ENCODE measurements around the gene RNF224. TPM values are rescaled to one million over a fixed set of nuclear protein-coding genes. Genes with fewer than 3 reads are reported as not detected.
"Not testable (repeated sequence)": the region's sequence is repeated elsewhere in the genome, so short reads cannot be mapped to it uniquely, and the experiment has no call there.

RNF224 gene
- total and polyA plus RNA-seq, 2 experiments from 2014 or later, result not detected

DNA sequence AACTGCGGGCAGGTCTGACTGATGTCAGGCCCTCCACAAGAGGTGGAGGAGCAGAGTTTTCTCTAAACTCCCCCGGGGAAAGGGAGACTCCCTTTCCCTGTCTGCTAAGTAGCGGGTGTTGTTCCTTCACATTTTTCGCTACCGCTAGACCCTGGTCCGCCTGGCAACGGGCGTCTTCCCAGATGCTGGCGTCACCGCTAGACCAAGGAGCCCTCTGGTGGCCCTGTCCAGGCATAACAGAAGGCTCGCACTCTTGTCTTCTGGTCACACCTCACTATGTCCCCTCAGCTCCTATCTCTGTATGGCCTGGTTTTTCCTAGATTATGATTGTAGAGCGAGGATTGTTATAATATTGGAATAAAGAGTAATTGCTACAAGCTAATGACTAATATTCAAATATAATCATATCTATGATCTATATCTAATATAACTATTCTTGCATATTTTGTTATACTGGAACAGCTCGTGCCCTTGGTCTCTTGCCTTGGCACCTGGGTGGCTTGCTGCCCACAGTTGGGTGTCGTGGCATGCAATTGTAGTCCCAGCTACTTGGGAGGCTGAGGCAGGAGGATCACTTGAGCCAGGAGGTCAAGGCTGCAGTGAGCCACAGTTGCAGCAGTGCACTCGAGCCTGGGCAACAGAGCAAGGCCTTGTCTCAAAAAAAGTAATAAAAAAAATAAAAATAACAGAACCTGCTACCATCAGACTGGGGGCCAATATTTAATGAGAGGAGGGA, 35.0 kb downstream of the RNF224 start:
- TF ChIP-seq, protein P1, sequence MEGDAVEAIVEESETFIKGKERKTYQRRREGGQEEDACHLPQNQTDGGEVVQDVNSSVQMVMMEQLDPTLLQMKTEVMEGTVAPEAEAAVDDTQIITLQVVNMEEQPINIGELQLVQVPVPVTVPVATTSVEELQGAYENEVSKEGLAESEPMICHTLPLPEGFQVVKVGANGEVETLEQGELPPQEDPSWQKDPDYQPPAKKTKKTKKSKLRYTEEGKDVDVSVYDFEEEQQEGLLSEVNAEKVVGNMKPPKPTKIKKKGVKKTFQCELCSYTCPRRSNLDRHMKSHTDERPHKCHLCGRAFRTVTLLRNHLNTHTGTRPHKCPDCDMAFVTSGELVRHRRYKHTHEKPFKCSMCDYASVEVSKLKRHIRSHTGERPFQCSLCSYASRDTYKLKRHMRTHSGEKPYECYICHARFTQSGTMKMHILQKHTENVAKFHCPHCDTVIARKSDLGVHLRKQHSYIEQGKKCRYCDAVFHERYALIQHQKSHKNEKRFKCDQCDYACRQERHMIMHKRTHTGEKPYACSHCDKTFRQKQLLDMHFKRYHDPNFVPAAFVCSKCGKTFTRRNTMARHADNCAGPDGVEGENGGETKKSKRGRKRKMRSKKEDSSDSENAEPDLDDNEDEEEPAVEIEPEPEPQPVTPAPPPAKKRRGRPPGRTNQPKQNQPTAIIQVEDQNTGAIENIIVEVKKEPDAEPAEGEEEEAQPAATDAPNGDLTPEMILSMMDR (IDR thresholded peaks at IDR 0.05; ENCODE audit: low read depth, low read length), result peak; percentile 46

GRCh38 chr9:137262909-137263285, 35.6 kb downstream of the RNF224 start:
- H3K27ac ChIP-seq, result no peak overlapping the region
- peaks cover 14% of the 10 kb centered on the region for H3K36me3 ChIP-seq
- no peaks in the 10 kb centered on the region for H3K27me3 ChIP-seq
- TF ChIP-seq, protein P1 (IDR thresholded peaks at IDR 0.05; ENCODE audit: low read depth, low read length), result no peak
- no peak overlapping the region for H3K4me3 ChIP-seq
- DNase-seq (ENCODE audit: low read depth in 1 of 2, low spot score in 1 of 2), result no peak
- H3K9me3 ChIP-seq (ENCODE audit: low read depth), result no peaks in the 10 kb centered on the region
- H3K4me1 ChIP-seq (ENCODE audit: low read depth), result no peaks in the 10 kb centered on the region

More for the DNA sequence above, 35.0 kb downstream of the RNF224 start:
- H3K4me1 ChIP-seq (ENCODE audit: low read depth); H3K4me3 ChIP-seq; H3K27ac ChIP-seq; H3K9me3 ChIP-seq (ENCODE audit: low read depth); H3K27me3 ChIP-seq: not testable (repeated sequence)
- H3K36me3 ChIP-seq, result peaks cover 14% of the 10 kb centered on the region
- peak in 1 of 2 donors; percentile 61 for DNase-seq (ENCODE audit: low read depth in 1 of 2, low spot score in 1 of 2)

GRCh38 chr9:137263506-137263905, 36.2 kb downstream of the RNF224 start:
- Histone ChIP-seq H3K36me3 (peaks cover 14% of the 10 kb centered on the region), H3K9me3 (ENCODE audit: low read depth) (no peaks in the 10 kb centered on the region), H3K4me3 (no peak overlapping the region), H3K27me3 (no peaks in the 10 kb centered on the region), H3K4me1 (ENCODE audit: low read depth) (no peaks in the 10 kb centered on the region), H3K27ac (no peak overlapping the region)
- no peak for DNase-seq (ENCODE audit: low read depth in 1 of 2, low spot score in 1 of 2)
- TF ChIP-seq, protein P1 (IDR thresholded peaks at IDR 0.05; ENCODE audit: low read depth, low read length), result no peak

DNA sequence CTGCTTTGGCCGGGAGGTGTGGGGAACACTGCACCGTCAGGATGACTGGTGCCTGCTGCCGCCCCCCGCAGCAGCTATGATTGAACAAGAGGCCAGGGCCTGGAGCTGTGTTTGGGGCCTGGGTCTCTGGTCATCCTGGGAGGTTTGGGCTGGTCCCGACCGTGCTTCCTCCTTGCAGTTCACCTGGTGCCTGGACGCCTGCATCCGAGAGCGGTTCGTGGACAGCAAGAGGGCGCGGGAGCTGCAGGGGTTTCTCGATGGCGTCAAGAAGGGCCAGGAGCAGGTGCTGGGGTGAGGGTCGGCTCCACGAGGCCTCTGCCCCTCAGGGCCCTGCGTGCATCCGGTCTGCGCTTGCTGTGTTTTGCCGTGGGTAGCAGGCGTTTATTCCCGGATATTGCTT, 36.8 kb downstream of the RNF224 start:
- TF ChIP-seq, protein P1 (IDR thresholded peaks at IDR 0.05; ENCODE audit: low read depth, low read length), result no peak
- Histone ChIP-seq H3K27ac (no peak overlapping the region), H3K4me1 (ENCODE audit: low read depth) (no peaks in the 10 kb centered on the region), H3K9me3 (ENCODE audit: low read depth) (no peaks in the 10 kb centered on the region), H3K27me3 (no peaks in the 10 kb centered on the region), H3K36me3 (peaks cover 14% of the 10 kb centered on the region), H3K4me3 (no peak overlapping the region)
- DNase-seq (ENCODE audit: low read depth in 1 of 2, low spot score in 1 of 2), result no peak

DNA sequence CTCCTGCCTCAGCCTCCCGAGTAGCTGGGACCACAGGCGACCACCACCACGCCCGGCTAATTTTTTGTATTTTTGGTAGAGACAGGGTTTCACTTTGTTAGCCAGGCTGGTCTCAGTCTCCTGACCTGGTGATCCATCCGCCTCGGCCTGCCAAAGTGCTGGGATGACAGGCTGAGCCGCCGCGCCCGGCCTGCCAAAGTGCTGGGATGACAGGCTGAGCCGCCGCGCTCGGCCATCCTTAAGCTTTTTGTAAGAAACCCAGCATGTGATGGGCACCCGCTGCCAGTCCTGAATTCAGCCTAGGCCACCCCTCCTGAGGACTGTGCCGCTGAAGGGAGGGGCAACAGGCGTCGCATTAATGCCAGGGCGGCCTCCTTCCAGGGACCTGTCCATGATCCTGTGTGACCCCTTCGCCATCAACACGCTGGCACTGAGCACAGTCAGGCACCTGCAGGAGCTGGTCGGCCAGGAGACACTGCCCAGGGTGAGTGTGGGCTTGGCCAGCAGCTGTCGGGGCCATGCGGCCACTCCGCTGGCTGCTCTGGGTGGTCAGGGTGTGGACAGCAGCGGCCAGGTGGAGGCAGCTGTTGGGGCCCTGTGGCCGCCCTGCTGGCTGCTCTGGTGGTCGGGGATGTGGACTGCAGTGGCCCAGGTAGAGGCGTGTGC, 38.3 kb downstream of the RNF224 start:
- H3K9me3 ChIP-seq (ENCODE audit: low read depth), result no peaks in the 10 kb centered on the region
- no peaks in the 10 kb centered on the region for H3K27me3 ChIP-seq
- no peak overlapping the region for H3K4me3 ChIP-seq
- peaks cover 14% of the 10 kb centered on the region for H3K36me3 ChIP-seq
- no peaks in the 10 kb centered on the region for H3K4me1 ChIP-seq (ENCODE audit: low read depth)
- no peak overlapping the region for H3K27ac ChIP-seq
- DNase-seq (ENCODE audit: low read depth in 1 of 2, low spot score in 1 of 2), result no peak
- TF ChIP-seq, protein P1 (IDR thresholded peaks at IDR 0.05; ENCODE audit: low read depth, low read length), result no peak
